Measurements from ENCODE around the gene PTN.
"Not testable (repeated sequence)": the region's sequence is repeated elsewhere in the genome, so short reads cannot be mapped to it uniquely, and the experiment has no call there.

The PTN gene

GRCh38 chr7:137316648-137317353, 26.7 kb downstream of the PTN start:
- peak; percentile 66 for DNase-seq

GRCh38 chr7:137313201-137313600, 30.3 kb downstream of the PTN start:
- DNase-seq = no peak

GRCh38 chr7:137306748-137307147, 36.8 kb downstream of the PTN start:
- DNase-seq = peak; percentile 45

GRCh38 chr7:137305901-137306621, 37.5 kb downstream of the PTN start:
- DNase-seq = peak; percentile 51

GRCh38 chr7:137304624-137305235, 38.8 kb downstream of the PTN start:
- no peak for DNase-seq

GRCh38 chr7:137304165-137304564, 39.4 kb downstream of the PTN start:
- no peak for DNase-seq

- no peak for DNase-seq
These were observed 41.5 kb downstream of the PTN start for GRCh38 chr7:137302081-137302480.

GRCh38 chr7:137298464-137298794, 45.1 kb downstream of the PTN start:
- peak; percentile 34 for DNase-seq

- DNase-seq = no peak
These were observed 45.7 kb downstream of the PTN start for GRCh38 chr7:137297551-137298463.

GRCh38 chr7:137296576-137296975, 47.0 kb downstream of the PTN start:
- DNase-seq = peak; percentile 46

GRCh38 chr7:137295739-137296324, 47.7 kb downstream of the PTN start:
- no peak for DNase-seq

- no peak for DNase-seq
These were observed 54.4 kb downstream of the PTN start for GRCh38 chr7:137289101-137289500.

GRCh38 chr7:137287651-137288258, 55.8 kb downstream of the PTN start:
- no peak for DNase-seq

GRCh38 chr7:137283153-137283552, 60.4 kb downstream of the PTN start:
- DNase-seq = no peak

GRCh38 chr7:137282043-137282442, 61.5 kb downstream of the PTN start:
- DNase-seq = no peak

GRCh38 chr7:137276189-137276588, 67.3 kb downstream of the PTN start:
- DNase-seq = no peak

GRCh38 chr7:137272249-137272648, 71.3 kb downstream of the PTN start:
- no peak for DNase-seq

- no peak for DNase-seq
These were observed 74.3 kb downstream of the PTN start for GRCh38 chr7:137269240-137269639.

- DNase-seq = not testable (repeated sequence)
These were observed 75.3 kb downstream of the PTN start for GRCh38 chr7:137268001-137268865.

- no peak for DNase-seq
These were observed 76.8 kb downstream of the PTN start for GRCh38 chr7:137266764-137267163.

- DNase-seq = not testable (repeated sequence)
These were observed 78.1 kb downstream of the PTN start for GRCh38 chr7:137265480-137265879.
